Stimulated activated CD8-positive, alpha-beta memory T cell treated with anti-CD3 and anti-CD28 coated beads, Interleukin-7, amount 100 ng/mL, for 1 hour (primary cell): ENCODE measurements around the gene C1orf116.

Source experiments
- DNase-seq, 2 donors: peaks; one replicate each; pipeline ENCODE4 v3.0.0-alpha.2; 2020; ENCODE audit warnings: low read depth in 2 of 2

The C1orf116 gene

DNA sequence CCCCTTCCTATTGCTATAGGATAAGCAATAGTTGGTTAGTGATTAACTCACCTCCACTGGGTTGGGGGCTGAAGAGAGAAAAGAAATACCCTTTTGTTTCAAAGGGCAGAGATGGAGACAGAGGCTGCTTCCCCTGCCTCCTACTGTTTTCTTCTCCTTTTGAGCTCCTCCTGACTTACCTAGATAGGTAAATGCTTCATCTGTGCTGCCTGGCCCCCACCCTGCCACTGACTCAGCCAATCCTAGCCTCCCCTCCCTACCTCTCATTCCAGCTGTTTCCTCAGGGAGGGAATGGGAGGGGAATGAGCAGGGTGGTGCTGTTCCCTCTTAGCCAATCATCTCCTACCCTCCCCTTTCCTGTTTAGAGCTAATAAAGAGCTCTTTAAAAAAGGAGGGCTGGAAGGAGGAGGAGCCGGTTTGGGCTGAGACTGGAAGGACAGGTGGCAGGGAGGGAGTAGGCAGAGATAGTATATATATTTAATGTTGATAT is at the start of gene C1orf116:
C1orf116 (minus strand) TSS at position 229 of the 490 bp plus-strand sequence. CDS start 5,158 bp downstream, outside the sequence.
- DNase-seq = no peak

DNA sequence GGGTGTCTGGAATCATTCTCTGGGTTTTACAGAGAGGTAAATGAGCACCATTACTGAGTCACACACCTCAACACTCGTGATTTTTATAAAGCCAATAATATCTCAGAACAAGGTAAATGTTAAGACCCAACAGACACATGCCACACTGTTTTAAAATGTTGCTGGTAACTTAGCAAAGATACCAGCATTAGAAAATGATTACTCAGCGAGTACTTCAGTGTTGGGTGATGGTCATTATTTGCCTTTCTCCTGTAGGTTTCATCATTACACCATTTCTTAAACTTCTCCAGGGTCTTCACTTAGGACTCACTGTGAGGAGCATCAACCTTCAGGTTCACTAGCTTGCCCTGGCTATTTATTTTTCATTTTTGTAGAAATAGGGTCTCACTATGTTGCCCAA is 49.2 kb upstream of the C1orf116 start:
- no peak for DNase-seq

DNA sequence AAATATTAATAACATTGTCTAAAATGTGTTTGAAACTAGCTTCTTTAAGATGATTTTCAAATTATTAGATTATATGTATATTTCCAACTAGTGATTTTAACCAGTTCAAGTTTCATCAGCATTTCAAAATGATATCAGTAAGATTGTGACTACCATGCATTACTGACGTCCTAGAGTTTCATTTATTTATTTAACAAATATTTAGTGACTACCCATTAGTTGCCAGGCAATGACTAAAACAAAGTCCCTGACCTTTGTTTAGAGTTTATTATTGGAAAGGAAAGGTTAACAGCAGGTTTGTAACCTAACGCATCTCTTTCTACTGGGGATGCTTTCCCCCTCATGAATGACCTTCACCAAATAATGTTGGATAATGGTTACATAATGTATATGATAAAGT is 48.5 kb upstream of the C1orf116 start:
- no peak for DNase-seq

DNA sequence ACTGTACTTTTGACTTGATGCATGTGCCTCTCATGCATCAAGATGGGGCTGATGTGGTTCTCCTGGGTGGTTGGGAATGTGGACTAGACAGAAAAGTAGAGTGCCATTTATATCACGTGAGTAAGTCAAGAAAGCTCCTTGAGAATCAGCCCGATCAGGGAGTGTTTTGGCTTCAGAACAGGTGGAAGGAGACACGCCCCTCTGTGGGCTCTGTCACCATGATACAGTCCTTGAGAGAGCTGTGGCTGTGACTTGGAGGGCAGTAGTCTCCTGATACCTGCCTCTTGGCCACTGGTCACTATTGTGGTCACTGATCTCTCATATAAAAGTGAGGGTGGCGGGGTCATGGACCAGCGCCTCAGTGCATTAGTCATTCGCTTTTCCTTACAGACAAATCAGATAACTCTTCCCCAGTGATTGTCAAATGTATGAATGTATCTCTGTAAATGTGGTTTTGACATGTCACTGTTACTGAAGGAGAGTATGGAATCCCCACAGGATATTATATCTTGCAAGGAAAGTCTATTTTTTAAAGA is 47.2 kb upstream of the C1orf116 start:
- DNase-seq = no peak

DNA sequence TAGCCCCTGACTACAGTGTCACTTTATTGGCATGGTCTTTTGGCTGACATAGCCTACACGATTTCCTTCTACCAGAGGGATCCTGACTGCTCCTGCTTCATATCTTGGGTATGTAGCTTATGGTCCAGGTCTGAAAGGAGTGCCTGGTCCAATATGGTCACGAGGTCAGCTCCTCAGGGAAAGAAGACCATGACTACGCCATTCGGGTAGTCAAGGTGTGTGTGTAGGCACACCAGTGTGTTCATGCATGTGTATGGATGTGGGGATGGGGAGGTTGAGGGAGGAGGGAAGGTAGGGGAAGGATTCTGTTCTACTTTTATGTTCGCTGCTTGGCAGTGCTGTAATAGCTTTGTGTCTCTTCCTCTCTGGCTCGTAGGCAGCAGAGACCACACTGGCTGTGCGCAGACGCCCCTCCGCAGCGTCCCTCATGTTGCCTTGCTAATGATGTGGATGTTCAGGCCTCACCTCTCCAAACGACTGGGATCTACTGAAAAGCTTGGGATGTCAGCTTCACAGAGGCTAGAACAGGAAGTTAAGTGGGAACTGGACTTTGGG is 46.1 kb upstream of the C1orf116 start:
- DNase-seq = no peak

DNA sequence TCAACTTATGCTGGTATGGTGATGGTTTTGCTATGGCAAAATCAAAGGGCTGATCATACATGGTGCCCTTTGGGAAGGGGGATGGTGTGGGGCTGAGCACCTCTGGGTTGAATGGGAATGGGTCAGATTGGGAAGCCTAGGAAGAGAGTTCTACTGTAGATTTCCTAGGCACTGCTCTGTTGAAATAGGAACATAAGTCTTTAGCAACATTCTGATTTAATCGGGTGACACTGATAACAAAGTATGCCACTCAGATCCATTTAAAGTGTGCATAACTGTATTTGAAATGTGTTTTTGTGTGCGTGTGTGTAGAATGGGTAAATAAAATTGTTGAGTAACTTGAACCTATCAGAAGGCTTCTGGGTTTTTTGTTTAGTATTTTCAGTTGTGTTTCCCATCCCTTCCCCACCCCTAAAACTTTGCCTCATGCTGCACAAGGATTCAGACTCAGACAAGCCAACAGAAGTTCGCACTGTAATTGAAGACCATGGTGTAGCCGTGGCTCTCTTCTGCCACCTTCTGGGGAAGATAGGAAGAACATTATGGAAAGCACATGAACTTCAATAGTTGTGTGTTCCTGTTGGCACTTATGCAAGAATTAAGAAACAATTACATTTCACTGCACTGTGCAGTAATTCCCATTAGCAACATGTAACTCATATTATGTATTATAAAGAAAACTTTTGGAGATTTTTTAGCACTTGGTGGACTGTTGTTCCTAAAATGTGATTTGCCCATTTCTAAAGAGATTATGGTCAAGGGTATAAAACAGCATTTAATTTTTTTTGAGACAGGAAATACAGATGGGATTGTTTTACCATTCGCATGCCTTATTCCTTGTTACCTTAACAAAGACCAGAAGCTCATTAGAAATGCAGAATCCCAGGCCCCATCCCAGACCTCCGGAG is 45.2 kb upstream of the C1orf116 start:
- peak; percentile 28 to 31 for DNase-seq

DNA sequence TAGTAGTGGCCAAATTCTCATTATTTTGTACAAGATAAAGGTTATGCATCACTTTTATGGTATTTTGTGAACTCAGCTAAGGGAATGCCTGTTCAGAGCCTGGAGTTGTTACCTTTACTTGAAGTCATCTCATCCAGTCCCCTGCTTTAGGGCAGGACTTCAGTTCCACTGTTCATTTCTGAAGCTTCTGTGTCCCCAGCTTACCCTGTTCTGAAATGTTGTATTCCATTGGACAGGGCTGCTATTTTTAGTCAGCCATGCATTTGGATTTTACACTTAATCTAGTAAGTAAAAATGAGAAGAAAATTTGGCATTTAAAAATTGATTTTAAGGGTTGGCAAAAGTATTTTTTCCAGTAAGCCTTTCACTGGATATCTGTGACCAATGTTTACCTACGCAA is 44.5 kb upstream of the C1orf116 start:
- no peak for DNase-seq

DNA sequence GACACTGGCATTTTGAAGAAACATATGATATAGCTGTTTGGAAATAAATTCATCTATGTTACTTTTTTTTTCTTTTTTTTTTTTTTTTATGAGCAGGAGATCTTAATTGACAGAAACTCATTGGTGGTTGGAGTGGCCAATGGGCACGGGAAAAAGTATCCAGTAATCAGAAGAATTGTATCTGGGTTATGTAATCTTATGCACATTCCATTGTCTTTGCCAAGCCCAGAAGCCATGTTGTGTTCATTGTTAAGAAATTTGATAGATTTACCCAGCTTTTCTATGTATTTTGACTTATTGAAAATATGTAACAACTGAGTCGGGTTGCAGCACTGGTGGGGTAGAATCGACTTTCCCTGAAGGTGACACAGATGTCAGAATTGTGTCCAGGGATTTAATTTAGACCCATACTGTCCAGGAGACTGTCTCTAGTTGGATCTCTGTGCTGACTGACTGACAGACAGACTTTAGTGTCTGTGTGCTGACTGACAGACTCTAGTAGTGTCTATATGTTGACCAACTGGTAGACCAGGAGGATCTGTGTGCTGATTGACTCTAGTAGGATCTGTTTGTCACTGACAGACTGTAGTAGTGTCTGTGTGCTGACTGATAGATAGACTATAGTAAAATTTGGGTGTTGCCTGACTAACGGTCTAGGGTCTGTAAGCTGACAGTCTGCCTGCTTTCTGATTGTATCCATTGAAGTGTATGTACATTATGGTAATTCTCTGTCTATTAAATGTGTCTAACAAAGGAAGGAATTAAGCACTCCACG is 43.8 kb upstream of the C1orf116 start:
- no peak for DNase-seq

DNA sequence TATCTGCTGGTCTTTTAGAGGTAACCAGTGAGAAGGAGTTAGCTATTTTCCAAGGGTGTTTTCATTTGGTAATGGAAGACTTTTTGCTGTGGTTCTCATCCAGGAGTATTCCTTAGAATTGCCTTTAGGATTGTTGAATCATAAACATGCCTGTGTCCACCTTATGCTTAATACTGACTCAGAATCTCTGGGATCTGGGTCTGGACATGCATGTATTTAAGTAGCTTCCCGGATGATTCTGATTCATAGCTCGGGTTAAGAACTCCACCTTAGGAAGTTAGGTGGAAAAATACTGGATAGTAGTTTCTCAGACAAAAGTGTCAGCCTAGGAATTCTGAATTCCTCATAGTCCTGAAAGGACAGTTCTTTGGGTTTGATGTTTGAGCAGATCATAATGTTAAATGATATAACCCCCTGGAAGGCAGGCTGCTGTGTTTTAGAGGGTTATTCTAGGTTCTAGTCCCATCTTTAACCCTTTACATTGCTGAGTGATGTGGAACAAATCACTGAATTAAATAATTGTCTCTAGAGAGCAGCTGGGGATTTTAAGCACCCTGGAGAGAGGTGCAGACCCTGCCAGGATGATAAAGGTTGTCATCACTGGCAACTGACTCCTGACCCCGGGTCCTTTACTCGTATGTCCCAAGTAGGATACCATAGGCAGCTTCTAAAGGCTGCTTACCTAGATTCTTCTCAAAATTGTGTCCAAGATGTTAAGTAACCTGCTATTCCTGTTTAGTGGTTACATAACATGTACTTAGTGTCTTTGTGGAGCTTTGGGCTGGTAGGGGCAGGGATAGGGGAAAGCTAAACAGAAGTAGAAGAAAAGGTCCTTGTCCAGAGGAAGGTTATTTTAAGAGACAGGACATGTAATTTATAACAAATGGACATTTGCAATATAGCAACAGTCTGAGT is 41.6 kb upstream of the C1orf116 start:
- no peak for DNase-seq

DNA sequence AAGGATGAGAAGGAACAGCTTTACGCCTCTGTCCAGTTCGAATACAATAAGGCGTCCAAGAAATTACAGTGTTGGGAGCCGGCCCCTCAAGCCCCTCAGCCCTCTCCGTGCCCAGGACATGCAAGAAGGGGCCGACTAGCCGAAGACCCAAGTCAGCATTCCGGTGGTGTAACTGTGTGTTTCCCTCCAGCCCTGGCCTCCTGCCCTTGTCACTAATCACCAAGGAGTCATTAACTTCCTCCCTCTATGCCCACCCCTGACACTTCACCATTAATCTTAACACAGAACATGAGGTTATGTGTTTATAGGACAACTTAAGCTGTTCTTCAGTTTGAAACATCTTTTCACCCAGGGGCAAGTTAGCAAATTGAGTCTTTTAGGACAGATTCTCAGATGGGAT is 39.7 kb upstream of the C1orf116 start:
- no peak for DNase-seq

DNA sequence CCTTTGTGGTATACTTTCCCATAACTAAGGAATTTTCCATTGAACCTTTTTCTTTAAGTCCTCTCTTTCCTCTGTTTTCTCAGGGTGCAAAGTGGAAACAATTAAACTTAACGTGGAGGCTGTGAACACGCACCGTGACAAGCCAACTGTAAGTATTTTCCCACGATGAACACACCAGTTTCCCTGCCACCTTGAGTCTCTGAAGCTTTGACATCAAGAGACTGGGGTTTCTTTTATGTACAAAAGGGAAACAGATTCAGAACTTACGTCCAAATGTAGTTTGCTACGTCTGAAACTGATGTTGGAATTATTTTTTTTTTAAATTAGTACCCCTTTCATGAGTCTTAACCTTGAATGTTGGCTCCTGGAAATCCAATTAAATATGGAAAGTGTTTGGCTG is 38.9 kb upstream of the C1orf116 start:
- DNase-seq = no peak

DNA sequence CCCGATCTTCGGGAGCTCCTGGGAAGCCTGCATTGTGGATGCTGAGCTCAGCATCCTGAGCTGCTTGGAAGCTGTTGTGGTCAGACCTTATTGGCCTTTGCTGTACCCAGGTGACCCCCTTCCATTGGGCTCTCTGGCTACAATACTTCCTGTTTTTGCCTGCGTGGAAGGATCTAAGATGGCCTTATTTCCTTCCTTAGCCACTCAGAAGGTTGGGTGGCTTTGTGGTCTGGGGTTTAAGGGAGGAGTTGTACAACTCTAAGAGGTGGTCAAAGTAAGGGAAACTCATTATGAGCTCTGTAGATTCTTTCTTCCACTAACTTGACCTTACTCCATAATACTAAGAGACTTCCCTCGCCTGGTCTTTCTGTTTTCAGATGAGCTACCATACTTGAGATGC is 38.3 kb upstream of the C1orf116 start:
- DNase-seq = no peak

DNA sequence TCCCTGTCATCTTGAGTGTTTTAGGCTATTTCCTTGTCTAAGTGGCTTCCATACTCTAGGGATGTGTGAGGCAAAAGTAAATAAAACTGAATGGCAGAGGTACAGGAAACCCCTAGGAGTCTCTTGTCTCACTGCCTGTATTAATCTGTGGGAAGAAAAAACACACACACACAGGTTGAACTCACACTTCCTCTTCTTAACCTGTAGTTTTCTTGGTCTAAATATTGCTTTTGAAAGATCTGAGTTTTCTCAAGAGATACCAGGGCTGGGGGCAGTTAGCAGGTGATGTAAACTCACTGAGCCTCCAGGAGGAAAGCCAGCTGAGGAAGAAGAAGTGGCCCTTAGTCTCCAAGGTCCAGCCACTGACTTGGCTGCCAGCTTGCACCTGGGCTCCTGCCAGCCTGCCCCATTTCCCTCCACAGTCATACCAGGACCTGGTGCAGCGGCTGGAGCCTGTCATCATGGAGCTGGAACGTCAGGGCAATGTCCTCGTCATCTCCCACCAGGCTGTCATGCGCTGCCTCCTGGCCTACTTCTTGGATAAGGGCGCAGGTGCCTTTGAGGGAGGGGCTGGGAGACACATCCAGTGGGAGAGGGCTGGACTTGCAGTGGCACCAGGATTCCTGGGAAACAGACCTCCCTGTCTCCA is 37.4 kb upstream of the C1orf116 start:
- no peak for DNase-seq

DNA sequence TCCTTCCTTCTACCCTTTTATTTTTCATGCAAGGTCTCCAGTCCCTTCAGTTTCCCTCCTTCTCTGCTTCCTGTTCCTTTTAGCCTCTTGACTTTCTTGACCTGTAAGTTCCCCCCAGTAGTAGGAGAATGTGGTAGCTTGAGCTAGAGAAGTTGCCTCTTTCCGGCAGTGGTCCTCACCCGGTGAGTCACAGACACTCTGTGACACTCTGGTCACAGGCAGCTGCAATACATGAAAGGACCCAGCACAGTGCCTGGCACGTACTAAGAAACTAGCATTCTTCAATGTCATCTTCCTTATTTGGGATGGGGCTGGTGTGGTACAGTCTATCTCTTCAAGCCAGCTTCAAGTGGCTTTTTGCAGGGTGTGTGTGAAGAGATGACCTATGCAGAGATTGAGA is 36.5 kb upstream of the C1orf116 start:
- DNase-seq = no peak

DNA sequence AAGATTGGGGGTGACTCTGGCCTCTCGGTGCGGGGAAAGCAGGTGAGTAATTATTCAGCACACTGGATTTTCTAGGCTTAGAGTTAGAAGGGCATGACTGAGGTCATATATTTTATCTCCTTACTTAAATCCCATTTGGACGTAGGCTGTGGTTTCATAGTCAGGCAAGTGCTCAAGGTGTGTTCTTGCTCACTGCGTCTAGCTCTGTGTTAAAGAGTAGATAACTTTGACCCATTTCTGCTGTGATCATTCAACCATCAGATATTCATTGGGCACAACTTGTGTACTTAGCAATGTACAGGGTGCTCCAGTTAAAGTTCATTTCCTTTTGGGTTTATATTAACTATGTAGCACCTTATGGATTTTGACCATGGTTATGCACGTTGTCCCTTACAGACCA is 35.1 kb upstream of the C1orf116 start:
- no peak for DNase-seq

DNA sequence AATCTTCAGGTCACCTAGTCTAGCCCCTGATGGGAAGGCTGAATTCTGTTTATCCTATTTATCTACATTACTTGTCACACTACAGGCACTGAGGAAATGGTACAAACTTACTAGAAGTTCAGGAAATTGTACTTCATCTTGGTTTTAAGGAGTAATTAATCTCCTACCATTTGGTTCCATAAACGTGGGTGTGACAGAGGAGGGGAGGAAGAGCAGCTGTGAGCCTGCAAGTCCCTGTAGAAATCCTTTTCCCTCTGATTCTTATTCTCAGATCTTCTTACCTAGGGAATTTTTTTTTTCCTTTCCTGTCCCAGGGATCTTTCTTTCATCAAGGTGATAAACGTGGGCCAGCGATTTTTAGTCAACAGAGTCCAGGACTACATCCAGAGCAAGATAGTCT is 34.6 kb upstream of the C1orf116 start:
- no peak for DNase-seq

DNA sequence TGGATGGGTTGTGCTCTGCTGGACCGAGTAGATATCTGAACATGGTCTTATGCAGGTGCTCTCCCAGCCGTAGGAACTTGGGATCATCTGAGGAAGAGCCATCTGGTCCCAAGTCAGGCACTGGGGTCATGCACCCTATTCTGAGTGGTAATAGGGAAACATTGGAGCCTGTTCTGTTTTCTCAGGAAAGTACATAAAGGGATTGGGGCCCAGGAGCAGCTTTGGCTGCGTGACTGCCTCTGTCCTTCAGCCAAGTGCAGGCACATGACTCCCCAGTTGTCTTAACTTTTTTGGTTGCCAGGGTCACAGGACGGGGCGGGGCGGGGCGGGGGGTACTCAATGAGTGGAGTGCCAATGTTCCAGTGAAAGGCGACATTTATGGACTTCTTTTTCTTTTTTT is 32.0 kb upstream of the C1orf116 start:
- no peak for DNase-seq

DNA sequence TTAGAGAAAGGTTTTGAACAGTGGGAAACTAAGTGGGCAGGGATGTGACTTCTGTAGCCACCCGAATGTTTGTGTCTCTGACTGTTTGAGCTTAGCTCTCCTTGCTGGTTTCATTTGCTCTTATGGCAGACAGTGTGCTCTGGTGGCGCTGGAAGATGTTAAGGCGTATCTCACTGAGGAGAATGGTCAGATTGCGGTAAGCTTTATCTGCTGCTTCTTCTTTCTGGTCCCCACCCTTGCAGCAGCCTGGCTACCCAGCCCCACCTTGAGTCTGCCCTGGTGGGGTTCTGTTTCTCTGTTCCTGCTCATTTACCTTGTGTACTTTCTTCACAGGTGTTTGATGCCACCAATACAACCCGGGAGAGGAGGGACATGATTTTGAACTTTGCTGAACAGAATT is 30.5 kb upstream of the C1orf116 start:
- DNase-seq = no peak

DNA sequence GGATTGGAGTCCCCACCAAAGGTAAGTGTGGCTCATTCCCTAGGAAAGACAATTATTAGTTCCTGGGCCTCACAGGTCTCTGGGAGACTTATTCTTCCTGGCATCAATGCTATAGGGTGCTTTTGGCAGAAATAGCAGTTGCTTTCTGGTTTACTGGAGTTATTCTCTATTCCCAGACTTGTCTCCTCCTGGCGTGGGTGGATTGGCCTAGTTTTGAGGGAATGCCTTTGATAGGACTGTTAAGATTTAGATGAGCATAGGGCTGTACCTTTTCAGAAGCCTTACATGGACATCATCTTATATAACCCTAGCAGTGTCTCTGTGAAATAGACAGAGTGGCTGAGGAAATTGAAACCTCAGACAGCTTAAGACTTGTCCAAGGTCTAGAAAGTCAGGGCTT is 29.5 kb upstream of the C1orf116 start:
- no peak for DNase-seq

DNA sequence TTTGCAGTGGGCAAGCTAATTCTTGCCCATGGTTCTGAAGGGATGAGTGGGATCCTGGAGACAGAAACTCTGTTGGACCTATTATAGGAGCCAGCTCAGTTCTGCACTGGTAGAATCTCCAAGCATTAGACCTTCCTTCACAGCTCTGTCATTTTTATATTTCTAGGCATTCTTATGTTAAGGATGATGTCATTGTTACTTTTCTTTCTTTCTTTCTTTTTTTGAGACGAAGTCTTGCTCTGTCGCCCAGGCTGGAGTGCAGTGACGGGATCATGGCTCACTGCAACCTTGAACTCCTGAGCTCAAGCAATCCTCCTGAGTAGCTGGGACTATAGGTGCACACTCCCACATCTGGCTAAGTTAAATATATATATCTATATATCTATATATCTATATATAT is 28.0 kb upstream of the C1orf116 start:
- no peak for DNase-seq

DNA sequence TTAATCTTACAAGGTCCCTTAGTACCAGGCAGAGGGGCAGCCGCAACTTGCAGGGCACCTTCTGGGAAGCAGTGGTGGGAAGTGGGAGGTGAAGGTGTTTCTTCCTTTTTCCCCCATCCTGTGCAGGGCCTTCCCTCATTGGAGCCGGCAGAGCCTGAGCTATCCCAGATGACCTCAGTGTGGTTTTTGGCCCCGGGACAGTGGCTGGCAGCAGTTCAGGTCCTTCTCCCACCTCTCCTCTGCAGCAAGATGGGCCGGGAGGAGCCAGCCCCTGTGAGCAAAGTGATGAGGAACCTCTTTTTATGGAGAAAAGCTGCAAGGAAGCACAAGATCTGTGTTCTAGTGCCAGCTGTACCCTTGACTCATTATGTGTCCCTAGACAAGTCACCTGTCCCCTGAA is 27.3 kb upstream of the C1orf116 start:
- no peak for DNase-seq
